HL-60/S4 treated with phorbol 12-myristate 13-acetate at 8.2 ng/mL for 4 days and 3 days (cell line): ENCODE data around the gene DYNC2H1.

Experiments
- in situ Hi-C: fragments of 300-500 bp; cut with MboI; formaldehyde crosslinking; loops from 2 replicates; pipeline ENCODE4 v1.15.0; 2022; ENCODE audit warnings: low sequenced_read_pairs

DYNC2H1 gene

GRCh38 chr11:103266167-103266831 is 157.1 kb downstream of the DYNC2H1 start:
- in situ Hi-C loops, result no loop called here

- in situ Hi-C loops, result no loop called here
Observed at GRCh38 chr11:103272876-103273275, 163.7 kb downstream of the DYNC2H1 start.

- in situ Hi-C loops, result no loop called here
Observed at GRCh38 chr11:103274025-103274424, 164.8 kb downstream of the DYNC2H1 start.

GRCh38 chr11:103279821-103280220 is 170.6 kb downstream of the DYNC2H1 start:
- in situ Hi-C loops, result no loop called here

GRCh38 chr11:103281301-103281700 is 172.1 kb downstream of the DYNC2H1 start:
- in situ Hi-C loops, result no loop called here

- in situ Hi-C loops, result no loop called here
Observed at GRCh38 chr11:103284260-103284659, 175.0 kb downstream of the DYNC2H1 start.

- in situ Hi-C loops, result no loop called here
Observed at GRCh38 chr11:103294516-103294915, 185.3 kb downstream of the DYNC2H1 start.

GRCh38 chr11:103295704-103296103 is 186.5 kb downstream of the DYNC2H1 start:
- in situ Hi-C loops, result no loop called here

- in situ Hi-C loops, result no loop called here
Observed at GRCh38 chr11:103297900-103298299, 188.7 kb downstream of the DYNC2H1 start.

- in situ Hi-C loops, result no loop called here
Observed at GRCh38 chr11:103315248-103315647, 206.0 kb downstream of the DYNC2H1 start.

GRCh38 chr11:103317118-103317517 is 207.9 kb downstream of the DYNC2H1 start:
- in situ Hi-C loops, result no loop called here

- in situ Hi-C loops, result no loop called here
Observed at GRCh38 chr11:103322821-103323220, 213.6 kb downstream of the DYNC2H1 start.

- in situ Hi-C loops, result no loop called here
Observed at GRCh38 chr11:103325686-103326069, 216.5 kb downstream of the DYNC2H1 start.

GRCh38 chr11:103326070-103326794 is 217.0 kb downstream of the DYNC2H1 start:
- in situ Hi-C loops, result no loop called here

GRCh38 chr11:103327721-103328120 is 218.5 kb downstream of the DYNC2H1 start:
- in situ Hi-C loops, result no loop called here

GRCh38 chr11:103332409-103332808 is 223.2 kb downstream of the DYNC2H1 start:
- in situ Hi-C loops, result no loop called here

GRCh38 chr11:103338621-103339484 is 229.6 kb downstream of the DYNC2H1 start:
- in situ Hi-C loops, result no loop called here

- in situ Hi-C loops, result no loop called here
Observed at GRCh38 chr11:103339485-103339857, 230.2 kb downstream of the DYNC2H1 start.

- in situ Hi-C loops, result no loop called here
Observed at GRCh38 chr11:103340956-103341355, 231.7 kb downstream of the DYNC2H1 start.

- in situ Hi-C loops, result no loop called here
Observed at GRCh38 chr11:103344886-103345285, 235.7 kb downstream of the DYNC2H1 start.

- in situ Hi-C loops, result no loop called here
Observed at GRCh38 chr11:103349595-103349994, 240.4 kb downstream of the DYNC2H1 start.

GRCh38 chr11:103354656-103355055 is 245.4 kb downstream of the DYNC2H1 start:
- in situ Hi-C loops, result no loop called here
